Esophagus muscularis mucosa (tissue), 4 donors: ENCODE results near the gene CNOT1. TPM values are rescaled to one million over a fixed set of nuclear protein-coding genes. Genes with fewer than 3 reads are reported as not detected.

Experiments used
- DNase-seq: peaks from one replicate; pipeline ENCODE4 v3.0.0-alpha.2; 2017; ENCODE audit errors: extremely low spot score
- H3K27ac ChIP-seq, 4 donors: fragments of 200-600 bp; sonication (generic); replicated peaks in 1 of 4; 1 replicate in 3 of 4; 2 replicates in 1 of 4; pipeline ENCODE4 v1.5.1; 2016 to 2019; ENCODE audit warnings: mild to moderate bottlenecking in 1 of 4
- H3K27me3 ChIP-seq, 4 donors: fragments of 200-600 bp; sonication (generic); one replicate each; pipeline versions ENCODE4 v1.5.1 to v1.6.0; 2016 to 2019
- H3K36me3 ChIP-seq, 4 donors: fragments of 200-600 bp; sonication (generic); one replicate each; pipeline ENCODE4 v1.5.1; 2016 to 2019
- H3K4me1 ChIP-seq, 4 donors: fragments of 200-600 bp; sonication (generic); one replicate each; pipeline ENCODE4 v1.5.1; 2016 to 2019
- H3K4me3 ChIP-seq, 4 donors: fragments of 200-600 bp; sonication (generic); 1 replicate in 2 of 4; 2 replicates in 2 of 4; pipeline ENCODE4 v1.5.1; 2016 to 2019; ENCODE audit warnings: mild to moderate bottlenecking in 4 of 4, moderate library complexity in 1 of 4
- H3K9me3 ChIP-seq, 4 donors: fragments of 200-600 bp; sonication (generic); 1 replicate in 3 of 4; 2 replicates in 1 of 4; pipeline ENCODE4 v1.5.1; 2016 to 2019
- CTCF ChIP-seq, 3 experiments: fragments of 200-600 bp in 2 of 3; fragments of 450-650 bp in 1 of 3; sonication (generic) in 2 of 3; IDR thresholded peaks; one replicate each; pipeline ENCODE4 v1.5.1; 2017 to 2019; ENCODE audit warnings: antibody characterized with exemption in 3 of 3, mild to moderate bottlenecking in 2 of 3, moderate library complexity in 1 of 3
- EP300 ChIP-seq: sonication (generic); formaldehyde crosslinking; IDR thresholded peaks from one replicate; pipeline ENCODE4 v1.6.1; 2017; ENCODE audit warnings: antibody characterized with exemption
- POLR2A ChIP-seq: fragments of 450-650 bp; IDR thresholded peaks from one replicate; pipeline ENCODE4 v1.6.1; 2017; ENCODE audit warnings: antibody characterized with exemption, moderate library complexity, mild to moderate bottlenecking, low read depth
- POLR2AphosphoS5 ChIP-seq, 2 donors: sonication (generic); formaldehyde crosslinking; IDR thresholded peaks; one replicate each; pipeline ENCODE4 v1.6.1; 2017; ENCODE audit warnings: antibody characterized with exemption in 2 of 2
- WGBS: methylation state at CpG from one replicate; pipeline ENCODE4 v1.1.5; 2018; 5-methylcytosine and 5-hydroxymethylcytosine counted together
- intact Hi-C: fragments of 100-400 bp; cut with DNase I; formaldehyde crosslinking; loops from one replicate; pipeline ENCODE4 v1.15.1; 2023
- total RNA-seq, 4 donors: library from RNA; depleted of rRNA; stranded (reverse); fragments of >200 nt; gene quantifications; one replicate each; pipeline versions ENCODE4 v1.1.0 to v1.2.1, GENCODE V29; 2016

CNOT1 gene
- total RNA-seq, 4 donors from 2014 or later = 92.1 to 97.6 (median 95.6) TPM

DNA sequence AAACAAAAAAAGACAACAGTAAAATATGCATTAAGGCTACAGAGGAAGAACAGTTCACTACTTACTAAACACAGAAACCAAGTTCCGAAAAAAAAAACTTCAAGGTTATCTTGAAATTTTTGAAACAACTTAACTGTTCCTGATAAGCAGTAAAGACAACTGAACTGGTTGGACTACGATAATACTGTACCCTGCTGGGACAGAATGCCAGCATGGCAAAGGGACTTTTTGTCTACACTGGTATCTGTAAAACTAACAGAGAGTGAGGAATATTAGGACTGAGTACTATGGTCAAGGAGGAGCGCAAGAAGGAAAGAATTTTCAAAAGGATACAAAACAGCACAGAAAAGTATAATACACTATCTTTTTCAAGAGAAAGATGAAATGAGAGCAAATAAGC lies 94.5 kb downstream of the CNOT1 start:
- intact Hi-C loops = no loop called here
- DNase-seq = no peak
- Histone ChIP-seq H3K27me3 (no peaks in the 10 kb centered on the region), H3K36me3 (peaks cover 84 to 100% (median 98%) of the 10 kb centered on the region in 4 donors), H3K4me1 (no peaks in the 10 kb centered on the region), H3K27ac (no peak overlapping the region), H3K9me3 (no peaks in the 10 kb centered on the region), H3K4me3 (no peak overlapping the region)
- TF ChIP-seq CTCF (IDR thresholded peaks at IDR 0.05) = no peak
- TF ChIP-seq POLR2A = no peak
- TF ChIP-seq POLR2AphosphoS5 (IDR thresholded peaks at IDR 0.05) = no peak
- no peak for TF ChIP-seq EP300
- WGBS = 93% methylated on average over 3 of the region's 3 CpGs

- no peaks in the 10 kb centered on the region for H3K27me3 ChIP-seq
These were observed 95.7 kb downstream of the CNOT1 start for GRCh38 chr16:58533751-58534470.

GRCh38 chr16:58532414-58532813 lies 97.2 kb downstream of the CNOT1 start:
- no peaks in the 10 kb centered on the region for H3K4me1 ChIP-seq
- no peaks in the 10 kb centered on the region for H3K27me3 ChIP-seq
- H3K27ac ChIP-seq = no peak overlapping the region
- no peak for DNase-seq
- TF ChIP-seq CTCF (IDR thresholded peaks at IDR 0.05) (no peak), EP300 (no peak), POLR2AphosphoS5 (IDR thresholded peaks at IDR 0.05) (no peak), POLR2A (no peak)
- no peak overlapping the region for H3K4me3 ChIP-seq
- peaks cover 78 to 100% (median 96%) of the 10 kb centered on the region in 4 donors for H3K36me3 ChIP-seq
- no peaks in the 10 kb centered on the region for H3K9me3 ChIP-seq
- intact Hi-C loops = no loop called here
- WGBS = 92% methylated on average over 3 of the region's 3 CpGs

More at GRCh38 chr16:58533751-58534470, 95.7 kb downstream of the CNOT1 start:
- Histone ChIP-seq H3K27ac (no peak overlapping the region), H3K36me3 (peaks cover 85 to 100% (median 96%) of the 10 kb centered on the region in 4 donors), H3K4me1 (no peaks in the 10 kb centered on the region), H3K9me3 (no peaks in the 10 kb centered on the region), H3K4me3 (no peak overlapping the region)
- TF ChIP-seq CTCF (IDR thresholded peaks at IDR 0.05) (no peak), EP300 (no peak), POLR2A (no peak), POLR2AphosphoS5 (IDR thresholded peaks at IDR 0.05) (no peak)
- 89% methylated on average over 14 of the region's 14 CpGs for WGBS
- DNase-seq = no peak
- intact Hi-C loops = no loop called here

DNA sequence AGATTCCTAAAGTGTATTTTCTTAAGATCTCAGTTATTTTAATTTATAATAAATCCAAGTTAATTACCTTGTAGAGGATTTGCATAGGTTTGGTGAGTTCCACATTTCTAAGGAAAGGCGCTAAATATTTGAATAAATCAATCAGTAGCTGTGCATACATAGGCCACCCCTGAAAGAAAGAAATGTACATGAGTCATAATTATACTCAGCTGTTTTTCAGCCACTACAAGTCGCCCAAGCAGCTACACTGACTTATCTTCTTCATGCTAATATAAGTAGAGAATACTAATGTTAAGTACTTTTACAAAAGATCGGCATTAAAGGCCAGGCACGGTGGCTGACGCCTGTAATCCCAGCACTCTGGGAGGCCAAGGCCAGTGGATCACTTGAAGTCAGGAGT lies 99.4 kb downstream of the CNOT1 start:
- 92% methylated on average over 5 of the region's 5 CpGs for WGBS

More for the DNA sequence above, 99.4 kb downstream of the CNOT1 start:
- no peak overlapping the region for H3K4me3 ChIP-seq
- no peak for DNase-seq
- TF ChIP-seq CTCF (IDR thresholded peaks at IDR 0.05) = no peak
- H3K27ac ChIP-seq = no peak overlapping the region
- H3K36me3 ChIP-seq = peaks cover 70 to 100% (median 95%) of the 10 kb centered on the region in 4 donors
- intact Hi-C loops = no loop called here
- H3K4me1 ChIP-seq = no peaks in the 10 kb centered on the region
- no peaks in the 10 kb centered on the region for H3K27me3 ChIP-seq
- no peaks in the 10 kb centered on the region for H3K9me3 ChIP-seq
